GM19099 (cell line): ENCODE results near the gene REC114.

Experiments used
- POLR2A ChIP-seq: IDR thresholded peaks from 3 replicates; pipeline ENCODE4 v1.6.1; 2011; ENCODE audit warnings: low read depth; ENCODE audit not compliant: insufficient read length; ENCODE audit errors: extremely low read depth

REC114 gene

DNA sequence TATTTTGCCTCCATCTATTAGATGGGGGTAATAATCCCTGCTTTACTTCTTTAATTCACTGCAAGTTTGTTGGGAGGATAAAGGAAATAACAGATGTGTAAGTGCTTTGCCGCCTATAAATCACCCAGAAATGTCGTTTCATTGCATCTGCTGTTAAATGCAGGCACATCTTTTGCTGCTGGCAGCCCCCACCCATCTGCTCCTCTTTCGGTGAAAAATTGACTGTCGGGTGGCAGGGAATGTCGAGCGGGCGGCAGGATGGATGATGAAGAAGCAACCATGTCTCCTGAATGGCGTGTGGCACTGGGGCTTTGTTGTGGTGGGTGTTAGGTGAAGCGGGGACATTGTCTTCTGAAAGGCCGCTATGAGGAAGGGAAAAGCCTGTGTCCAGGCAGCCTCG, 543 bp upstream of the REC114 start:
- TF ChIP-seq POLR2A: no peak

GRCh38 chr15:73454096-73454495, 11.1 kb downstream of the REC114 start:
- TF ChIP-seq POLR2A: no peak

- TF ChIP-seq POLR2A: no peak
Observed at GRCh38 chr15:73455876-73456275, 12.9 kb downstream of the REC114 start.

- no peak for TF ChIP-seq POLR2A
Observed at GRCh38 chr15:73457334-73457733, 14.4 kb downstream of the REC114 start.

DNA sequence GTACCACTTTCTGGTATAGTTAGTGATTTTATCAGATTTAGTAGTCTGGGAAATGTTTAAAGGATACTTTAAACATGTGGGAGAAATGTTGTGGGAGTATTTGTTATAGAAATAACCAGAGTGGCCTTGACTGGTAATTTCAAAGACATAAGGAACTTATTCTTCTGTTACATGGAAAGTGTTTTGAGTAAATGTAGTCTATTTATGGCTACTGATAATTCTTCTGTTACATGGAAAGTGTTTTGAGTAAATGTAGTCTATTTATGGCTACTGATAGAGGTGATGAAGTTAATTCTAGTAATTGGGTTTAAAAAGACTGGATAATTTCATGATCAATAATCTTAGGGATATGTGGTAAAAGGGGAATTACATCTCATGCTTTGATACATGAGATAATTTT, 17.7 kb downstream of the REC114 start:
- TF ChIP-seq POLR2A: no peak

GRCh38 chr15:73464602-73465001, 21.6 kb downstream of the REC114 start:
- no peak for TF ChIP-seq POLR2A

DNA sequence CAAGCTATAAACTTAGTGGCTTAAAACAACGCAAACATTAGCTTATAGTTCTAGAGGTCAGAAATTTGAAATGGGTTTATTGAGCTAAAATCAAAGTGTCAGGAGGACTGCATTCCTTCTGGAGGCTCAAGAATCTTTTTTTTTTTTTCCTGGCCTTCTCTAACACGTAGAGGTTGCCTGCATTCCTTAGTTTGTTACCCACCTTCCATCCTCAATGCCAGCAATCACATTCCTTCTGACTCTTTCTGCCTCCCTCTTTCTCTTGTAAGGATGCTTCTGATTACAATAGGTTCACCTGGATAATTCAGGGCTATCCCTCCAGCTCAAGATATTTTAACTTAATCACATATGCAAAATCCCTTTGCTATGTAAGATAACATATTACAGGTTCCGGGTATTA, 24.8 kb downstream of the REC114 start:
- no peak for TF ChIP-seq POLR2A

DNA sequence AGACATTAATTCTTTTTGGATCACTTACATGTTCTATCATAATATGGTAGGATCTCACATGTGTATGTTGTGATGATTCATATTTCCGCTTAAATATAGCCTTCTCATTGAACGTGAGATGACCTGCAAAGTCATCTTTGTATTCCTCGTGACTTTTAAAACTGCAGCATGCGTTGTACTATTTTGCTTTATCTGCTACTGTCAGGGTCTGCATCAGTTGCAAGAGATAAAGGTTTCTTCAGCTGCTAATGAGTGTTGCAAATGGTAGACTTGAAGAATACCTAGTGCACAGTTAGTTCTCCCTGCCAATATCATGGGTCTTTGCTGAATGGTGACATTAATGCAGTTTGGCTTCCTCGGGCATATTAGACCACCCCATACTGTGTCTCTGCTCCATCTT, 31.8 kb downstream of the REC114 start:
- TF ChIP-seq POLR2A: no peak

- no peak for TF ChIP-seq POLR2A
Observed at GRCh38 chr15:73476704-73477216, 33.8 kb downstream of the REC114 start.

DNA sequence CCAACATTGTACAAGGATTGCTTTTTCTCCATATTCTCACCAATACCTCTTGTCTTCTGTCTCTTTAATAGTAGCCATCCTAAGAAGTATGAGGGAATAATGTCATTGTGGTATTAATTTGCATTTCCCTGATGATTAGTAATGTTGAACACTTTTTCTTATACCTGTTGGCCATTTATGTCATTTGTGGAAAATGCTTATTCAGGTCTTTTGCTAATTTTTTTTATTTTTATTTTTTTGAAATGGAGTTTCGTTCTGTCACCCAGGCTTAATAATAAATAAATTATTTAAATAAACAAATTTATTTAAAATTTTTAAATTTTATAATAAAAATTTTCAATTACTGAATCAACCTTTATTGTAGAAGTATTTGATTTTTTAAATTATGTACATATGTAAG, 37.1 kb downstream of the REC114 start:
- TF ChIP-seq POLR2A: no peak

DNA sequence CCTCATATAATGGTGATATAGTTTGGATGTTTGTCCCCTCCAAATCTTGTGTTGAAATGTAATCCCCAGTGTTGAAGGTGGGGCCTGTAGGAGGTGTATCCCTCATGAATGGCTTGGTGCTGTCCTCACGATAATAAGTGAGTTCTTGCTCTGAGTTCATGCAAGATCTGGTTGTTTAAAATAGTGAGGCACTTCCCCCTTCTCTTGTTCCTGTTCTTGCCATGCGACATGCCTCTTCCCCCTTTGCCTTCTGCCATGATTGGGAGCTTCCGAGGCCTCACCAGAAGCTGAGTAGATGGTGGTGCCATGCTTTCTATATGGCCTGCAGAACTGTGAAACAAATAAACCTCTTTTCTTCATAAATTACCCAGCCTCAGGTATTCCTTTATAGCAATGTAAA, 39.2 kb downstream of the REC114 start:
- TF ChIP-seq POLR2A: no peak

DNA sequence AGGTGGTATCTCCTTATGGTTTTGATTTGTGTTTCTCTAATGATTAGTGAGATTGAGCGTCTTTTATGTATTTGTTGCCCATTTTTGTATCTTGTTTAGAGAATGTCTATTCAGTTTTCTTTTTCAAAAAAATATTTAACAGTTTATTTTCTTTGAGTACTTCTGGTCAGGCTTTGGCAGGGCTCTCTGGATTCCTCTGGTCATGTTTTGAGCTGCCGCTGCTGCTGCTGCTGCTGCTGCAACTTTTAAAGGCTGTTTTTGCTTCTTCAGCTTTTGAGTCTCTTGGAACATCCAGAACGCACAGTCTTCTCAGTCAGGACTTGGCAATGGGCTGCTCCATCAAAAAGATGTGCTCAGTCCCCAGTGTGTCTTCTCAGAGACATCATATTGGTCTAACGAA, 40.1 kb downstream of the REC114 start:
- no peak for TF ChIP-seq POLR2A

DNA sequence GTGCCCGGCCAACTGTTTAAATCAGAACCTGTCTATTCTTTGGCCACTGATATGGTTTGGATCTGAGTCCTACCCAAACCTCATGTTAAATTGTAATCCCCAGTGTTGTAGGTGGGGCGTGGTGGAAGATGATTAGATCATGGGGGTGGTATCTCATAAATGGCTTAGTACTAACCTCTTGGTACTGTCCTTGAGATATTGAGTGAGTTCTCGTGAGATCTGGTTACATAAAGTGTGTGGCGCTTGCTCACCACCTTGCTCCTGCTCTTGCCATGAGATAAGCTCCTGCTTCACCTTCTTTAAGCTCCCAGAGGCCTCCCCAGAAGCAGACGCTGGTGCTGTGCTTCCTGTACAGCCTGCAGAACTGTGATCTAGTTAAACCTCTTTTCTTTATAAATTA, 42.4 kb downstream of the REC114 start:
- no peak for TF ChIP-seq POLR2A

DNA sequence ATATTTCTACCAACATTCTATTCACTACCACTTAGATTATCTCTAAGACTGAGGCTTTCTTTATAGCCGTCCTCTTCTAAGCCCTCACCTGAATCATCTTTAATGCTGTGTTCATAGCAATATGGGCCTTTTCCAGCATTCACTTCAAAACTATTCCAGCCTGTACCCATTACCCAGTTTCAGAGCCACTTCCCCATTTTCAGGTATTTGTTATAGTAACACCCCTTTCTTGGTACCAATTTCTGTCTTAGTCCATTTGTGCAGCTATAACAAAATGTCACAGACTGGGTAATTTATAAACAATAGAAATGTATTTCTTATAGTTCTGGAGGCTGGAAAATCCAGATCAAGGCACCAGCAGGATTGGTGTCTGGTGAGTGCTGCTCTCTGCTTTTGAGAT, 45.7 kb downstream of the REC114 start:
- TF ChIP-seq POLR2A: no peak

DNA sequence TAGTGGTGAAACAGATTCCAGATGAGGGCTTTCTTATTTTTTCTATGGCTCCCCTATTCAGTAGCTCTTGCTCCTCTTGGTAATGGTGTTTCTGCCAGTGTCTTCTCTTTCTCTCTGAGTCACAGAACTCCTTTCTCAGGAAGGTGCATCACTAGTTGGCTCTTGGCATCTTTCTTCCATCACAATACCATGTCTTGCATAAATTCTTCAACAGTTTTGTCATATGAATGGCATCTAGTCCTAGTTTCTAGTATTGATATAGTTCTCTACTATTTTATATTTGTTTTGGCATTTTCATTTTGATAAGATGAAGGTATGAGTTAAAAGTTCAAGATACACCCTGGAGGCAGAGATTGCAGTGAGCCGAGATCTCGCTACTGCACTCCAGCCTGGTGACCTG, 51.0 kb downstream of the REC114 start:
- no peak for TF ChIP-seq POLR2A

GRCh38 chr15:73495181-73495580, 52.2 kb downstream of the REC114 start:
- TF ChIP-seq POLR2A: no peak

DNA sequence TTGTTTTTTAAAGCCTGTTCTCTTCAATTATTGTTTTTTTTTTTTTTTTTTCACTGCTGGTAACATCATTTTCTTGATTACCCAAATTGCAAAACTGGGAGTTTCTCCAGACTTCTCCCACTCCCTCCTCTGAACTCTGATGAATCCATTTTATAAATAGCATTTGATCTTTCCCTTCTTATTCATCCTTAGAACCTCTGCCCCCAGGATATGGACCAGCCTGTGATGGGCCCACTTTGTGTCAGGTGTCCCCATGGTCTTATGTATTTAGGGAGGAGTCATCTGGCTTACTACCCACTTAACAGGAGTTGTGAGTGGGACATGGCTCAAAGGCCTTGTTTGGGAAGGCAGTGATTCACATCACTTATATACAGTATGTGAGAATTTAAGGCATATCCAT, 57.7 kb downstream of the REC114 start:
- no peak for TF ChIP-seq POLR2A
